Spleen (tissue), 7 donors: ENCODE data around the gene GRIK2.

Experiments
- POLR2A ChIP-seq, 3 donors: fragments of 450-650 bp; IDR thresholded peaks; one replicate each; pipeline ENCODE4 v1.5.1; 2017; ENCODE audit warnings: antibody characterized with exemption in 3 of 3, mild to moderate bottlenecking in 1 of 3
- TF ChIP-seq, protein P1 (sequence below), 11 experiments: fragments of 200-600 bp in 7 of 11; fragments of 450-650 bp in 4 of 11; sonication (generic) in 4 of 11; IDR thresholded peaks in 8 of 11; conservative IDR thresholded peaks in 3 of 11; 1 replicate in 7 of 11; 2 replicates in 4 of 11; pipeline versions ENCODE4 v1.4.0 to v1.8.0; 2016 to 2021; ENCODE audit warnings: antibody characterized with exemption in 11 of 11, inconsistent platforms in 4 of 11, mild to moderate bottlenecking in 1 of 11
- donor health status: DM: no; HTN: no; CAD: no; lungs with moderate emphysema.
- donor health status: DM: no; HTN: no; CAD: no.
- donor health status: DM: no; HTN: no; CAD: no.

DNA sequence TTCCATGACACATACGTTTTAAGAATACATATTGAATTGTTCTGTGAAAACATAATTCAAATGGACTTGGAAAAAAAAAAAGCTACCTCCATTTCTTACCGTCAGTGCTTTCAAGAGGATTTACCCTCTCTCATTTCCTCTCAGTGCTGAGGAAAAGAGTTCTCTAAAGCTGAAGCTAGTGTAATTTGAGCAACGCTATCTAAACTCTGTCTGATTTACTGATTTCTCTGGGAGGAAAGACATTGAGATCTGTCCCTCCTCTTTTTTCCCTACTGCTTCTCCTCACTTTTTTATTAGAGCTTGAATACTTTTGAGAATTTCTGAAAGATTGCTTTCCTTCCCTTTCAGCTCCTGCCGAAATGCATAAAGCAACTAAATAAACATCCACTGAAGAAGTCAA is 41.2 kb upstream of the GRIK2 start:
- TF ChIP-seq, protein P1, sequence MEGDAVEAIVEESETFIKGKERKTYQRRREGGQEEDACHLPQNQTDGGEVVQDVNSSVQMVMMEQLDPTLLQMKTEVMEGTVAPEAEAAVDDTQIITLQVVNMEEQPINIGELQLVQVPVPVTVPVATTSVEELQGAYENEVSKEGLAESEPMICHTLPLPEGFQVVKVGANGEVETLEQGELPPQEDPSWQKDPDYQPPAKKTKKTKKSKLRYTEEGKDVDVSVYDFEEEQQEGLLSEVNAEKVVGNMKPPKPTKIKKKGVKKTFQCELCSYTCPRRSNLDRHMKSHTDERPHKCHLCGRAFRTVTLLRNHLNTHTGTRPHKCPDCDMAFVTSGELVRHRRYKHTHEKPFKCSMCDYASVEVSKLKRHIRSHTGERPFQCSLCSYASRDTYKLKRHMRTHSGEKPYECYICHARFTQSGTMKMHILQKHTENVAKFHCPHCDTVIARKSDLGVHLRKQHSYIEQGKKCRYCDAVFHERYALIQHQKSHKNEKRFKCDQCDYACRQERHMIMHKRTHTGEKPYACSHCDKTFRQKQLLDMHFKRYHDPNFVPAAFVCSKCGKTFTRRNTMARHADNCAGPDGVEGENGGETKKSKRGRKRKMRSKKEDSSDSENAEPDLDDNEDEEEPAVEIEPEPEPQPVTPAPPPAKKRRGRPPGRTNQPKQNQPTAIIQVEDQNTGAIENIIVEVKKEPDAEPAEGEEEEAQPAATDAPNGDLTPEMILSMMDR (IDR thresholded peaks at IDR 0.05 in 8 of 11, conservative IDR thresholded peaks at IDR 0.05 in 3 of 11): no peak
- TF ChIP-seq POLR2A (IDR thresholded peaks at IDR 0.05): no peak
